T-helper 1 cell treated with Interleukin-12 subunit alpha and Interleukin-12 subunit beta and Interleukin-4 antibody, amounts not matched to agents 30 μg/mL and 1 μg/mL, for 36 hours (primary cell): ENCODE results near the gene CCDC187.

Experiments used
- H3K27ac Mint-ChIP-seq: one replicate; pipeline ENCODE4 v1.8.0; 2021; ENCODE audit warnings: mild to moderate bottlenecking, mixed read lengths
- H3K27me3 Mint-ChIP-seq: one replicate; pipeline ENCODE4 v1.8.0; 2021; ENCODE audit warnings: low read depth, mixed read lengths
- H3K36me3 Mint-ChIP-seq: one replicate; pipeline ENCODE4 v1.8.0; 2021; ENCODE audit warnings: low read depth, mixed read lengths
- H3K4me1 Mint-ChIP-seq: one replicate; pipeline ENCODE4 v1.8.0; 2021; ENCODE audit warnings: low read depth, mixed read lengths
- H3K4me3 Mint-ChIP-seq: one replicate; pipeline ENCODE4 v1.8.0; 2021; ENCODE audit warnings: mild to moderate bottlenecking, moderate library complexity, mixed read lengths
- H3K9me3 Mint-ChIP-seq: one replicate; pipeline ENCODE4 v1.8.0; 2021; ENCODE audit warnings: mixed read lengths

The CCDC187 gene

DNA sequence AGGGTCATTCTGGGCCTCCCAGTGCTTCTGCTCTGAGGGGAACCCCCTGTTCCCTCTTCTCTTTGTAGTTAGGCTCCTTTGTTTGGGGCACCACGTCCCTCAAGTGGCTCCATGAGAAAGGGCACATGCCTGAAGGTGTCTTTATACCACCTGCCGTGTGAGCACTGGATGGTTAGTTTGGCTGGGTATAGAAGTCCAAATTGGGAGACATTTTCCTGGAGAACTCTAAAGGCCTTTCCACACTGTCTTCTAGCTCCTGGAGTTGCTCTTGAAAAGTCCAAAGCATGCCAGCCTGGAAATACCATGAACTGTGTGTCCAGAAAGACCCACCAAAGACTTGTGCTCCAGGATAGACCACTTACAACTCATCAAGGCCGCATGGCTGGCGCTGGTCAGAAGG, 11.1 kb upstream of the CCDC187 start:
- no peaks in the 10 kb centered on the region for H3K4me1 Mint-ChIP-seq
- H3K27ac Mint-ChIP-seq, result no peak overlapping the region
- H3K4me3 Mint-ChIP-seq, result no peak overlapping the region
- peaks cover 6% of the 10 kb centered on the region for H3K36me3 Mint-ChIP-seq
- H3K27me3 Mint-ChIP-seq, result no peaks in the 10 kb centered on the region
- H3K9me3 Mint-ChIP-seq, result peaks cover 22% of the 10 kb centered on the region

DNA sequence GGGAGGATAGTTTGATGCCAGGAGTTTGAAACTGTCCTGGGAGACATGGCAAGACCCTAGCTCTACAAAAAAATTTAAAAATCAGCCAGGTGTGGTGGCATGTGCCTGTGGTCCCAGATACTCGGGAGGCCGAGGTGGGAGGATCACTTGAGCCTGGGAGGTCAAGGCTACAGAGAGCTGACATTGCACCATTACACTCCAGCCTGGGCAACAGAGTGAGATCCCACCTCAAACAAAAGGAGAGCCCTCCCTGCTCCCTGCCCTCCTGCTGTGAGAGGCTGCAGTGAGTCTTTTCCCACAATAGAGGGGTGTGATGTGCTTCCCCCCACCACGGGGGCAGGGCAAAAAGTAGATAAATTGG, 10.1 kb upstream of the CCDC187 start:
- Mint-ChIP-seq H3K36me3 (peaks cover 6% of the 10 kb centered on the region), H3K27me3 (no peaks in the 10 kb centered on the region), H3K4me3 (no peak overlapping the region)

DNA sequence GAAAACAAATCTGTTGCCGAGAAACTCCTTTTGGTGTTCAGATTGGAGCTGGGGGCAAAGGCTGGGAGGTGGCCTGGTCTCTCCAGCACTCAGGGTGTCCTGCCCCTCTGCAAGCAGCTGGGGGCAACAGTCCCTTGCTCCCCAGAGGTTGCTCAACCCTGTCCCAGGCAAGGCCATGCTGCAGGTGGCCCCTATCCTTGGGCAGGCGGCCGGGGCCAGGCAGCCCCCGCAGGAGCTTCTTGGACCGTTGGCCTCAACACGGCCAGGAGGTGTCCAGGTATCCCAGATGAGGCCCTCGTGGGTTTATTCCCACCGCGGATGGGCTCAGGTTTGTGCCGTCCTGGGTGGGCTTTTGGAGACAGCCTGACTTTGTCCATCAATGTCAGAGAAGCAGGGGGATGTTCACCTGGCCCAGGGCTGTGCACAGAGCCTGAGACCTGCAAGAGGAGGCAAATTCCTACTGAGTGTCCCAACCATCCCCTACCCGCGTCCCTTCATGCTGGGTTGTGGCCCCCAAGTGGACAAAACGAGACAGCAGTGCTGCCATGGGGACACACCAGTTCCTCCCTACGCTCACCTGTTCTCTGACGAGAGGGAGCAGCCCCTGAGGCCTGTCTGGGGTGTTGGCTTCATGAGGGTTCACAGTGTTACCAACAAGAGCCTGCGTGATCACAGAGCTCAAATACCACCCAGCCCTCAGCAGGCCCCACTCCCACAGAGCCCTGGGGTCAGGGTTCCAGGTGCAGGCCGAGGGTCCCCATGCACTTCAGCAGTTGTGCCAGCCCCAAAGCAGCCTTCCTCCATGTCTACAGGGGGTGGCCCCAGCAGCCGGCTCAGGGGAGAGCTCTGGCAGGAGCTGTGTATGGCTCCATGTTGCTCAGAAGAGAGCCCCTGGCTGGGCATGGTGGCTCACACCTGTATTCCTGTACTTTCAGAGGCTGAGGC, 9.5 kb upstream of the CCDC187 start:
- H3K27me3 Mint-ChIP-seq, result no peaks in the 10 kb centered on the region
- H3K4me3 Mint-ChIP-seq, result no peak overlapping the region
- peaks cover 22% of the 10 kb centered on the region for H3K9me3 Mint-ChIP-seq
- peaks cover 6% of the 10 kb centered on the region for H3K36me3 Mint-ChIP-seq
- no peak overlapping the region for H3K27ac Mint-ChIP-seq
- H3K4me1 Mint-ChIP-seq, result no peaks in the 10 kb centered on the region

More for the DNA sequence above, 10.1 kb upstream of the CCDC187 start:
- H3K4me1 Mint-ChIP-seq, result no peaks in the 10 kb centered on the region
- no peak overlapping the region for H3K27ac Mint-ChIP-seq
- peaks cover 22% of the 10 kb centered on the region for H3K9me3 Mint-ChIP-seq

DNA sequence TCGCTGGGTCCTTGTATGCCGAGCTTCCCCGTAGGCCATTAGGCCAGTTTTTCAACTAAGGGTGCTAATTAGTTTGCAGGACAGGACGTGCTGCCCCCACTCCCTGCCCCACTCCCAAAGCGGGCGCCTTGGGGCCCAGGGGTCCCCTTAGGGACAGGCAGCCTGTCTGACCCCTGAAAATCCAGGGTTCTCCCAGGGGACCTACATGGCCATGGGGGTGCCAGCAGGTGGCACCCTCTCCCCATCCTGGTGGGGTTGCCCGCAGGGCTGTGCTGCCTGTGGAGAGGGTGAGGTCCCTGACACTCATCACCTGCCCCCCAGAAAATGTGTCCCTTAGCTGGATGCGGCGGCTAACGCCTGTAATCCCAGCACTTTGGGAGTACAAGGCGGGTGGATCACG, 8.5 kb upstream of the CCDC187 start:
- Mint-ChIP-seq H3K27ac (no peak overlapping the region), H3K9me3 (peaks cover 22% of the 10 kb centered on the region), H3K27me3 (no peaks in the 10 kb centered on the region), H3K36me3 (peaks cover 6% of the 10 kb centered on the region), H3K4me3 (no peak overlapping the region), H3K4me1 (no peaks in the 10 kb centered on the region)

DNA sequence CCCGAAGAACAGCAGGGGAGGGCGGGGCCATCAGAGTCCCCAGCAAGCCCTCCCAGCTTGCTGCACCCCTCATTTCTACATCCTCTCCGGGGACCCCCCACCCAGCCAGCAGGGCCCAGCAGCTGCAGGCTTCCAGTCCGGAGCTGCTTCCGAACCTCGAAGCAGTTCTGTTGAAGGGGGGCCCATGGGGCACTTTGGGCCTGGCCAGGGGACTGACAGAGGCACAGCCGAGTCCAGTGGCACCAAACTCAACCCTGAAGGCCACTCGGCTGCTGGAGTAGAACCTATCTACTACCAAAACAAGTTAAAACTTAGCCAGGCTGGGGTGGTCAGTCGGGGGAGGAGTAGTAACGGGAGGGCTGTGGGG, 8.1 kb upstream of the CCDC187 start:
- Mint-ChIP-seq H3K27ac (no peak overlapping the region), H3K36me3 (peaks cover 6% of the 10 kb centered on the region), H3K4me3 (no peak overlapping the region), H3K27me3 (no peaks in the 10 kb centered on the region), H3K4me1 (no peaks in the 10 kb centered on the region), H3K9me3 (peaks cover 22% of the 10 kb centered on the region)

DNA sequence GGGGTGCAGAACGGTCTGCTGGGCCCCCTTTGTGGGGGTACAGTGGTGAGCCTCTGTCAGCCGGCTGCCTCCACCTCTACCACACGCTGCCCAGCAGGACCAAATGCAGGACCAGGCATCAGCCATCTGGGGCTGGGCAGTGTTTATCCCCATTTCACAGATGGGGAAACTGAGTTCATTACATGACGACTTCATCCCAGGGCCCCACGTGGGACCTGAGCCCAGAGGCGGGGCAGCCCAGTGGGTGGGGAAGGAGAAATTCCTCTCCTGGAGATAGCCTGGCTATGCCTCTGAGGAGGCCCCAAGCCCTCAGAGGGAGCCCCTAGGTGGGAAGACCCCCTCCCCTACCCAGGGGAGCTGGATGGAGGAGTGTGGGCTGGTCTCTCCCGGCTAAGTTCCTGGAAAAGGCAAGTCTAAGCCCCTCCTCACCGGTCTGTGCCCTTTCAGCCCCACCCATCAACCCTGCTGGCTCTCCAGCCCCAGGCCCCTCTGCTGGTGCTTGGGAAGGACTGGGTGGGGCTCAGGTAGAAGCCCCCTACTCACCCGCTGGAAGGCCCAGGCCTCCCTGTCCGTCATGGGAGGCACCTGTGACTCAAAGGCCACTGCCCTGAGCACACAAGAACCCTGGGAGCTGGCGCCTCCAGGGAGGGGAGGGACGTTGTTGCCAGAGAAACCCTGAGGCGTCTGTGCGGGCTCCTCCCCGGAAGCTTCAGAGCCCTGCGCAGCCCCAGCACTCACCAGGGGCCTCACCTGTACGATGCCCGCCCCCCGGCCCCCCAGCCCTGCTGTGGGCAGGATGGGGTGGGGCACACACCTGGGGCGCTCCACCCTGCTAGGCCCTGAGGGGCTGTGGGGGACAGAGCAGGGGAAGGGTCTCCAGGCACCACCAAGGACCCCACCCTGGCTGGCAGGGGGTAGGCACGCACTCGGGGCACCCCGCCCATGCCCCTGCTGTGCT, 7.4 kb upstream of the CCDC187 start:
- H3K36me3 Mint-ChIP-seq, result peaks cover 5% of the 10 kb centered on the region
- peaks cover 21% of the 10 kb centered on the region for H3K9me3 Mint-ChIP-seq
- peaks cover under 1% of the 10 kb centered on the region for H3K27me3 Mint-ChIP-seq
- H3K27ac Mint-ChIP-seq, result no peak overlapping the region
- H3K4me1 Mint-ChIP-seq, result no peaks in the 10 kb centered on the region
- H3K4me3 Mint-ChIP-seq, result no peak overlapping the region

DNA sequence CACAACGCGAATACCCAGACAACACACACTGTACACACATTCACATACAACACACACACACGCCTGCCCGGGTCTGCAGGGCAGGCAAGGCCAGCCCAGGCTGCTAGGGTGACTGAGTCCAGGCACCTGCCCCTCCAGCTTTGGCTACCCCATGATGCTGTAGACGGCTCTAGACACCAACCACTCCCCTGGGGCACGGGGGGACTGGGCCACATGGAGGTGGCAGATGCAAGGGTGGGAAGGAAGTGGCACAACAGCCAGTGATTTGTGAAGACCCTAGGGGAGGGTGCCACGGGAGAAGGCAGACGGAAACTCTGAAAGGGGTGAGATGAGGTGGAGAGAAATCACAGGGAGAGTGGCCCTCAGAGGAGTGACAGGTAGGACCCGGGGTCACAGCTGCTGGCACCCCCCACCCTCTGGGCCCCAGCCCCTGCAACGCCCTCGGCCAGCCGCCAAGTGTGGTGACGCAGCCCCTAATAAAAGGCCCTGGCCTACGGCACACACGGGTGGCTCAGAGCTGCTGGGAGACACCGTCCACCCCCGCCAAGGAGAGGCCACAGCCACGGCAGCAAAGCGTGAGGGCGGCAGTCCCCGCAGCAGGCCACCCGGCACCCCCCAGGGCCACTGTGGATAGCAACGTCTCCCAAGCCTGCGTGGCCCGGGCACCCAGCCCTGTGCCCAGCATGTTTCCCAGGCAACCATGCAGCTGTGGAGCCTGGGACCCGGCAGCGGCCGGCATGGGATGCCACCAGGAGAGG, 6.6 kb upstream of the CCDC187 start:
- H3K9me3 Mint-ChIP-seq, result peaks cover 12% of the 10 kb centered on the region
- H3K4me3 Mint-ChIP-seq, result no peak overlapping the region
- H3K36me3 Mint-ChIP-seq, result peaks cover 1% of the 10 kb centered on the region
- no peak overlapping the region for H3K27ac Mint-ChIP-seq
- H3K27me3 Mint-ChIP-seq, result peaks cover 3% of the 10 kb centered on the region
- H3K4me1 Mint-ChIP-seq, result no peaks in the 10 kb centered on the region

DNA sequence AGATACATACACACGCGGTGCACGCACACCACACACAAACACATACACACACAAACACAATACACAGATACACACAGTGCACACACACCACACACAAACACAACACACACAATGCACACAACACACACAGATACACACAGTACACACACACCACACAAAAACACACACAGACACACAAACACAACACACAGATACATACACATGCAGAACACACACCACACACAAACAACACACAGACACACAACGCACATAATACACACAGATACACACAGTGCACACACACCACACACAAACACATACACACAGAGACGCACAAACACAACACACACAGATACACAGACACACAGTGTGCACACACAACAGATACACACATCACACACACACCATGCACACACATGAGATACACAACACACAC, 5.9 kb upstream of the CCDC187 start:
- peaks cover 5% of the 10 kb centered on the region for H3K9me3 Mint-ChIP-seq
- no peak overlapping the region for H3K27ac Mint-ChIP-seq
- H3K36me3 Mint-ChIP-seq, result no peaks in the 10 kb centered on the region
- H3K4me1 Mint-ChIP-seq, result no peaks in the 10 kb centered on the region
- no peak overlapping the region for H3K4me3 Mint-ChIP-seq
- peaks cover 3% of the 10 kb centered on the region for H3K27me3 Mint-ChIP-seq

DNA sequence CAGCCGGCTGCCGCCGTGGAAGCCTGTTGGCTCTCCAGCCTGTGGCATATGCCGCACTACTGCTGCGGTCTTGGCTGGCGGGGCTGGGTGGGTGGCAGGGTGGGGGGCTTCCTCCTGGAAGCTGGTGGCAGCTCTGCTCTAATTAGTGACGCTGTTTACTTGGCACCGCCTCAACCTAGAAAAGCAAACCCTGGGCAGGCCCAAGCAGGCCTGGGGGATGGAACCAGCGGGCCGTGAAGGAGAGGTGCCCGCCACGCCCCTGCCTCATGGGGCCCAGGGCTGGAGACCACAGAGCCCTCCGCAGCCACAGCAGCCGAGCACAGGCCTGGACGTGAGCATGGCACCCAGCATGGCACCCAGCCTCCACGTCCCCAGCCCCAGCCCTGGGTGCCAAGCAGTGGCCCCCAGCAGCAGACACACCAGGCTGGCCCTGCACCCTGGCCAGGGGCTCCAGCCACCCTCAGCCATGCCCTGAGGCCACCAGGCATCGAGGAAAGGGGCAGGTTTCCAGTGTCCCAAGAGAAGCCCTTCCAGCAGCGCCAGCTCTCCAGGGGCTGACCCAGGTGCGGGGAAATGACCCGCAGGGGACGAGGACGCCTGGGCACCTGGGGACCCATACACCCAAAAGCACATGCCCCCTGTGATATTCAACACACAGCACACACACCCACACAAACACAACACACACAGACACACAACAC, 5.4 kb upstream of the CCDC187 start:
- Mint-ChIP-seq H3K36me3 (no peaks in the 10 kb centered on the region), H3K4me1 (no peaks in the 10 kb centered on the region), H3K27ac (no peak overlapping the region), H3K27me3 (peaks cover 3% of the 10 kb centered on the region), H3K9me3 (no peaks in the 10 kb centered on the region), H3K4me3 (no peak overlapping the region)

DNA sequence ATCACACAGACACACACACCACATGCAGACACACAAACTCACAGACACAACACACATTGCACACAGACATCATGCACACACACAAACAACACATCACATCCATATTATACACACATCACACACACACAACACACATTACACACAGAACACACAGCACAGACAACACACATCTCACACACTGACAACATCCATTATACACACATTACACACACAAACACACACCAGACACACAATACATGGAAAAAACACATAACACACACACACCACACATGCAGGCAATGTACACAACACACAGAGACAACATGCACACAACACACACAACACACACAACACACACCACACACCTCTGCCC, 4.8 kb upstream of the CCDC187 start:
- no peaks in the 10 kb centered on the region for H3K9me3 Mint-ChIP-seq
- H3K27me3 Mint-ChIP-seq, result peaks cover 3% of the 10 kb centered on the region
- no peaks in the 10 kb centered on the region for H3K36me3 Mint-ChIP-seq
- no peaks in the 10 kb centered on the region for H3K4me1 Mint-ChIP-seq
- H3K4me3 Mint-ChIP-seq, result no peak overlapping the region
- H3K27ac Mint-ChIP-seq, result no peak overlapping the region

DNA sequence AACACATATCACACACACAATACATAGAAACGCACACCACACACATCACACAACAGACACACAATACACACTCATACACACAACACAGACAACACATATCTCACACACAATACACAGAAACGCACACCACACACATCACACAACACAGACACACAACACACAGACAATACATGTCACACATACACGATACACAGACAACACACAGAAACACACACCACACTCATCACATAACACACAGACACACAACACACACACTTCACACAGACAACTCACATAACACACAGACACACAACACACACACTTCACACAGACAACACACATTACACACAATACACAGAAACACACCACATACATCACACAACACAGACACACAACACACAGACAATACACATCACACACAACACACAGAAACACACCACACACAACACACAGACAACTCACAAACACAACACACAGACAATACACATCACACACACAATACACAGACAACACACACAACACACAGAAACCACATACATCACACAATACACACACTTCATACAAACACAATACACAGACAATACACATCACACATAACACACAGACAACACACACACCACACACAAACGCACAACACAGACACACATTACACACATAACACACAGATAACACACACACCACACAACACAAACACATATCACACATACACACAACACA, 4.3 kb upstream of the CCDC187 start:
- H3K36me3 Mint-ChIP-seq, result no peaks in the 10 kb centered on the region
- H3K4me3 Mint-ChIP-seq, result no peak overlapping the region
- peaks cover 3% of the 10 kb centered on the region for H3K27me3 Mint-ChIP-seq
- no peaks in the 10 kb centered on the region for H3K4me1 Mint-ChIP-seq
- H3K9me3 Mint-ChIP-seq, result no peaks in the 10 kb centered on the region
- H3K27ac Mint-ChIP-seq, result no peak overlapping the region

DNA sequence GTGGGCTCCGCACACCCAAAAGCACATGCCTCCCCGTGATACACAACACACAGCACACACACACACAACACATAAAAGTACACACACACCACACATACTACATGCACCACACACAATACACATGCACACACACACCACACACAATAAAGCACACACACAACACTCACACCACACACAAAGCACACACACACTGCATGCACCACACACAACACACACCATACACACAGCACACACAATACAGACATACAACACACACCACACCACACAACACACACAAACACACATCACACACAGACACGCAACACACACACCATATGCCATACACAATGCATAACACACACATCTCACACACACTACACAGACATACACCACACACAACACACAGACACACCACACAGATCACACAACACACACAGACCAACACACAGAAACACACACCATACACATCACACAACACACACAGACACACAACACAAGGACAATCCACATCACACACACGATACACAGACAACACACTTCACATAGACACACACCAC, 3.4 kb upstream of the CCDC187 start:
- Mint-ChIP-seq H3K36me3 (no peaks in the 10 kb centered on the region), H3K27ac (no peak overlapping the region)

More for the DNA sequence above, 3.4 kb upstream of the CCDC187 start:
- peaks cover 3% of the 10 kb centered on the region for H3K27me3 Mint-ChIP-seq
- H3K9me3 Mint-ChIP-seq, result no peaks in the 10 kb centered on the region
- H3K4me1 Mint-ChIP-seq, result no peaks in the 10 kb centered on the region
- no peak overlapping the region for H3K4me3 Mint-ChIP-seq
